ENCODE results near the gene HNMT.

- TF ChIP-seq PPARA (CRISPR knock-in tag; IDR thresholded peaks at IDR 0.05; ENCODE audit: borderline replicate concordance): no peak
- TF ChIP-seq CREB5 (CRISPR knock-in tag; IDR thresholded peaks at IDR 0.05; ENCODE audit: low read depth): no peak
- no peak for TF ChIP-seq PATZ1 (CRISPR knock-in tag; IDR thresholded peaks at IDR 0.05; ENCODE audit: borderline replicate concordance)
- no peak for TF ChIP-seq ARNTL (CRISPR knock-in tag; IDR thresholded peaks at IDR 0.05; ENCODE audit: borderline replicate concordance, low read depth)
- TF ChIP-seq SNAI2 (CRISPR knock-in tag; IDR thresholded peaks at IDR 0.05): no peak
- no peak for TF ChIP-seq ZNF565 (CRISPR knock-in tag; conservative IDR thresholded peaks at IDR 0.05; ENCODE audit: low read depth)
- no peak for TF ChIP-seq ZFP30 (CRISPR knock-in tag; IDR thresholded peaks at IDR 0.05)
- no peak for TF ChIP-seq ZFP3 (CRISPR knock-in tag; IDR thresholded peaks at IDR 0.05)
- TF ChIP-seq RARB (CRISPR knock-in tag; IDR thresholded peaks at IDR 0.05): no peak
- TF ChIP-seq ZC3H10 (CRISPR knock-in tag; IDR thresholded peaks at IDR 0.05): no peak
- no peak for TF ChIP-seq ZNF8 (CRISPR knock-in tag; IDR thresholded peaks at IDR 0.05)
- TF ChIP-seq TOX (CRISPR knock-in tag; IDR thresholded peaks at IDR 0.05; ENCODE audit: borderline replicate concordance): no peak
- TF ChIP-seq CSRNP3 (CRISPR knock-in tag; IDR thresholded peaks at IDR 0.05): no peak
These were observed 28.7 kb upstream of the HNMT start for GRCh38 chr2:137935591-137935990.

Data from SK-N-SH treated with all-trans-retinoic acid at 6 μM for 48 hours (cell line).